GM21360 (cell line): Measurements from ENCODE around the gene RPTN.

Experiments used
- ATAC-seq: cut with Tn5 transposase; IDR thresholded peaks from one replicate; pipeline ENCODE4 v1.9.1; 2021; ENCODE audit warnings: mild to moderate bottlenecking, moderate library complexity; ENCODE audit not compliant: unreplicated experiment

Gene RPTN, protein sequence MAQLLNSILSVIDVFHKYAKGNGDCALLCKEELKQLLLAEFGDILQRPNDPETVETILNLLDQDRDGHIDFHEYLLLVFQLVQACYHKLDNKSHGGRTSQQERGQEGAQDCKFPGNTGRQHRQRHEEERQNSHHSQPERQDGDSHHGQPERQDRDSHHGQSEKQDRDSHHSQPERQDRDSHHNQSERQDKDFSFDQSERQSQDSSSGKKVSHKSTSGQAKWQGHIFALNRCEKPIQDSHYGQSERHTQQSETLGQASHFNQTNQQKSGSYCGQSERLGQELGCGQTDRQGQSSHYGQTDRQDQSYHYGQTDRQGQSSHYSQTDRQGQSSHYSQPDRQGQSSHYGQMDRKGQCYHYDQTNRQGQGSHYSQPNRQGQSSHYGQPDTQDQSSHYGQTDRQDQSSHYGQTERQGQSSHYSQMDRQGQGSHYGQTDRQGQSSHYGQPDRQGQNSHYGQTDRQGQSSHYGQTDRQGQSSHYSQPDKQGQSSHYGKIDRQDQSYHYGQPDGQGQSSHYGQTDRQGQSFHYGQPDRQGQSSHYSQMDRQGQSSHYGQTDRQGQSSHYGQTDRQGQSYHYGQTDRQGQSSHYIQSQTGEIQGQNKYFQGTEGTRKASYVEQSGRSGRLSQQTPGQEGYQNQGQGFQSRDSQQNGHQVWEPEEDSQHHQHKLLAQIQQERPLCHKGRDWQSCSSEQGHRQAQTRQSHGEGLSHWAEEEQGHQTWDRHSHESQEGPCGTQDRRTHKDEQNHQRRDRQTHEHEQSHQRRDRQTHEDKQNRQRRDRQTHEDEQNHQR

DNA sequence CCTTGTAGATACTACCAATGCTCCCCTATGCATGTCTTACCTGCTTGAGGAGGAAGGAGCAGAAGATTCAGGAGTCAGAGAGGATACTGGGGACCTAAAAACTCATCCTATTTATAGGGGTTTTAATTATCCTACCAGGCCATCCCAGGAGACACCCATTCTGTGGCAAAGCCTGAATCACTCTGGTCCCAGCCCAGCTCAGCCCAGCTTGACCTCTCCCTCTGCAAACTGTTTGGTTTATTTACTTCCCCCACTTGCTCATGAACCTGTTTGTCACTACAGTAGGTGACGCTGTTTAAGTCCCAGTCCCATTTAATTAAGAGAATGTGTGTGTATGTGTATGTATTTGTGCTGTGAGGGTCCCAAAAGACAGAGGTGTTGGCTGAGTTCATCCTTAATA, at the start of gene RPTN:
Gene RPTN, minus strand, starts transcription at position 85 of the 400 bp plus-strand sequence. CDS start 1,339 bp downstream, outside the sequence.
- no peak for ATAC-seq

DNA sequence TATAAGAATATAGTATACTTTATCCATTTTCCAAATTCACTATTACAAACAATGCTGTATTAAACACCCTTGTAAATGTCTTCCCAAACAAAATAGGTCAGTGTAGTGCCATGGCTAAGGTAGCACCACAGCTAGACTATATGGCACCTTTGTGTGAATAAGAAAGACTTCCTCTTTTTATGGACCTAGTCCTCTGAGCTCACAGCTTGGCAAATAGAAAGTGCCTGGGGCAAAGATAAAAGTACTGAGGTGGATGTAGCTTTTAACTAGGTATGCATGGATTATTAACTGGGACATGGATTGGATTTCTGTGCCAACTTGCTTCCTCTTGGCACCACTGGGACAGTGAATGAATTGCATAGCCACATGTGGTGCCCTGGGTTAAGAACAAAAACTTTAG, 40.0 kb upstream of the RPTN start:
- no peak for ATAC-seq

- ATAC-seq, result no peak
Measured at GRCh38 chr1:152197361-152197941, 38.4 kb upstream of the RPTN start.

DNA sequence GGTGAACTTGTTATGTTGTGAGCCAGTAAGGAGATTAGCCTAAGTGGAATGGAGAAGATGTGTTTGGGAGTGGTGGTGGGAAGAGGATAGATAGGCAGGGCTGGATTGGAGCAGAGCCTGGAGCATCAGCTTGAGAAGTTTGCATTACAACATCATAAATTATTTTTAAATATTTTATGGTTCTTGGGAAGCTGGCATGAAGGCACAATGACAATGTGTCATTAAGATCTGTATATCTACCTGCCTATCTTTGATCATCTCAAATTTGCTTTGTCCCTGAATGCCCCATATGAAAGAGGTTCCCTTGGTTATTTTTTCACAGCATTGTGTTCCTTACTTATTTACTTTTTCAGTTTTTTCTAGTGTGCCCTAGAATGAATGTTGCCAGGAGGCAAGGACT, 32.7 kb upstream of the RPTN start:
- ATAC-seq, result no peak

GRCh38 chr1:152191260-152191659, 32.2 kb upstream of the RPTN start:
- no peak for ATAC-seq

DNA sequence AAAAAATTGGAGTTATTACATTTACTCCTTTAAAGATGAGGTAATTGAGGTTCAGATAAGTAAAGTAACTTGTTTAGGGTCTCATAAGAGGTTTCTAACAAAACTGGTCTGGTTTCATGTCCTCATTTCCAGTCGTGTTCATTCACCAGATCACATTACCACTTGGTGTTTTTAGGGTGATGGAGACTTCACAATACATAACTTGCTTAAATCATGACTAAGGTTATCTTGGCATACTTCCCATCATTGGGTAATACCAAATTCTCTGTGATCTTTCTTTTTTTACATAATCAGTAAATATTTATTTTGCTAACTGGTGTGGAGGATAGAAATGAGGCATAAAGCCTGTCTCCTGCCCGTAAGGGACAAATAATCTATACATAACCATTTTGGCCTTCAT, 31.6 kb upstream of the RPTN start:
- ATAC-seq, result no peak

DNA sequence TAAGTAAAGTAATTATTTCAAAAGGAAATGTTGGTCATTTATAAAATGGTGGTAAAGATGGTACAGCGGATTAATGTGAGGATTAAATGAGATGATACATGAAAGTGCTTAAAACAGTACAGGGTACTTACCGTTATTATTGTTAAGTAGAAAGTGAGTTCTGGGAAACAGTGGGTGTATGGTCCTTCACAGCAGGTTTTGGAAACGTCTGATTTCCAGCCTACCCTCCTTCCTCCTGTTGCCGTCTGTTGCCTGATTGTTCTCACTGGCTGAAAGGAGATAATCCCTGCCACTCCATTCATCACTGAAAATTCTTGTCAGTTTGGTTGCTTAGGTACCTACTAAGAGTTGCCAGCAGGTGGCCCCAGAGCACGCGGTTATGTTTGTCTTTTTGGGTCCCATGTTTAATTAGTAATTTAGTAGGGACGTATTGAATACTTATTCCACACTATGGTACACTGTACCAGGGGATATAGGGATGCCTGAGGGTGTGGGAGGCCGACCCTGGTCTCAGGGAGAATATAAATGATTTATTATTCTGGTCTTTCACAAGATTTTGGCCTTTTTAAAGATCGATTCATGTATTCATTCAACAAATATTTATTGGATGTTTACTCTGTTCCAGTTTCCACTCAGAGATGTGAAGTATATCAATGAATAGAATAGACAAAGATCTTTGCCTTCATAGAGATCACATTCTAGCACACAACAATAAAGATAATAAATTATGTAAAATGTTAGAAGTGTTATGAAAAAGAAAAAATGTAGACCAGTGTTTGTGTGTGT, 30.8 kb upstream of the RPTN start:
- no peak for ATAC-seq

GRCh38 chr1:152188673-152189591, 29.9 kb upstream of the RPTN start:
- no peak for ATAC-seq

DNA sequence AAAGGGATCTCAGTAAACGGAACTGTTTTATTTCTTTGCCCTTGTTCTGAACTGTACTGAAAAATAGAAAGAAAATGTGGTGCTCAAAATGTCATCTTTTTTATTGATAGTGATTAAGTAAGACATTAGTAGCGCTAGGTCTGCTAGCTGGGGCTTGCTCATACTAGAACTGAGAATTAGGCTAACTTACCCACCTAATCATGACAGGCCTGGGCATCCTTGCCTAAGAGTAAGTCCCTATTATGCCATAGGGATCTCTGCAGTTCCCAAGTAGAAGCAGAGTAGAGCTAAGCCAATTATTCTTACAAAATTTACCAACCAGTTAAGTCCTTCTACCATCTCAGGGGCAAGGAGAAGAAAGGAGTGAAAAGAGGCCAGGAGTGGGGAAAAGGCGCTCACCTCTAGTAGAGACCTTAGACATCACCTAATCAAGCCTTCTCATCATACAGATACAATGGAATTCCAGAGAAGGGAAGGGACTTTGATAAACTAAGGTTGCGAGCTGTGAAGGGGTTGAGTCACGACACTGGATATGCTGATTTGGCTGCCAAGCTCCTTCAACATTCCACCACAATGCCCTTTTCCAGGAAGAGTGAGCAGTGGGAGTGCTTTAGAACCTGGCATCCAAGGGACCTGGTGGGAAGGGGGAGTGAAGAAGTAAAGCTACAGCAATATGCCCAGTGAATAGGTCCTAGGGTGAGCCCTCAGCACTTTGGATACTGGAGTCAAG, 27.7 kb upstream of the RPTN start:
- ATAC-seq, result no peak

DNA sequence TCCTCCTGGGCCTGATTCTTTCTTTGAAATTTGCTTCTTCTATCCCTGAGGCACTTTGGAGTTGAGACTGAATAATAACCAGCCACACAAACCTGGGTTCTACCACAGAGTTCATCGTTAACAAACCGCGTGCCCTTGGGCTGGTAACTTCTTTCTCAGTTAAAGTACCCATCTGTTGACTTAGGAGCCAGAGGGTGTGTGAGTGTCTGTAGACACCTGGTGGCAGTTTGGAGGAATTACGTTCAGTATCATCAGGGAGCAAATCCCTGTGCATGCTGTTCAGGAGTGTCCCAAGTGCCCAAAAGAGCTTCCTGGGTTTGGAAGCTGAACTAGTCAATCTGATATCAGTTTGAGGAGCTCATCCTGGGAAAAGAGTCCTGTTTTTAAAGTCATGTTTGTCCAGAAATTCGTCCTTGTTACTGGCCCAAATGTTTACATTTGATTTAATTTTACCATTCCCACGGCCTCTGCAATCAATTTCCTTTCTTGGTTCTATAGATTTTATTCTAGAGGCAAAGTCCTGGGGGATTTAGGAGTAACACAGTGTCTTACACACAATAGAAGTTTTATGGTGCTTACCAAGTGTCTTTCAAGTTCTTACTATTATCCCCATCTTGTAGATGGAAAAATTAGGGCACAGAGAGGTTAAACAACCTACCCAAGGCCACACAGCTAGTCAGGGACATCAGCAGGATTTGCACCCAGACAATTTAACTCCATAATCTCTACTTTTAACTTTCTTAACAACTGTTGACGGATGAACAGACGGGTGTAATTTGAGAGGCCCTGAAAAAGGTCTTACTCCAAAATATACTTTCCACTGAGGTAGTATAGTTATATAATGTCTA, 26.7 kb upstream of the RPTN start:
- ATAC-seq, result no peak

GRCh38 chr1:152182944-152183361, 23.9 kb upstream of the RPTN start:
- no peak for ATAC-seq

DNA sequence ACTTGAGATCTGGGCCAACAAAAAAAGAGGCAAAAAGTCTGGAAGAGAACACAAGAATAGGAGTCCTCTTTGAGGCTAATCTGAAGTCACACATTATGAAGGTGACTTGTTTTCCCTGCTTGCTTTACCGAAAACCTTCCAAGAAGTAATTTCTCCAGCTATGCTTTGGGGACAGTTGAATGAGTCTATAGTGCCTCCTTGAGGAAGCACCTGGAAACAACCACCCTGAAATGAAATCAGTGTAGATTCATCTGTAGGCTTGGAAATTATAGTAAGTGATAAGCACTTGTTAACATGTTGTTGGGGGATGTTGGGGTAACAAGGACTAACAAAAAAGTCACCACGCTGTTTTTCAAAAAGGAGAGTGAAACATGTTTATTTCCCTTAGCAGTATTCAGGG, 23.4 kb upstream of the RPTN start:
- ATAC-seq, result no peak

- no peak for ATAC-seq
Measured at GRCh38 chr1:152179566-152179965, 20.5 kb upstream of the RPTN start.

DNA sequence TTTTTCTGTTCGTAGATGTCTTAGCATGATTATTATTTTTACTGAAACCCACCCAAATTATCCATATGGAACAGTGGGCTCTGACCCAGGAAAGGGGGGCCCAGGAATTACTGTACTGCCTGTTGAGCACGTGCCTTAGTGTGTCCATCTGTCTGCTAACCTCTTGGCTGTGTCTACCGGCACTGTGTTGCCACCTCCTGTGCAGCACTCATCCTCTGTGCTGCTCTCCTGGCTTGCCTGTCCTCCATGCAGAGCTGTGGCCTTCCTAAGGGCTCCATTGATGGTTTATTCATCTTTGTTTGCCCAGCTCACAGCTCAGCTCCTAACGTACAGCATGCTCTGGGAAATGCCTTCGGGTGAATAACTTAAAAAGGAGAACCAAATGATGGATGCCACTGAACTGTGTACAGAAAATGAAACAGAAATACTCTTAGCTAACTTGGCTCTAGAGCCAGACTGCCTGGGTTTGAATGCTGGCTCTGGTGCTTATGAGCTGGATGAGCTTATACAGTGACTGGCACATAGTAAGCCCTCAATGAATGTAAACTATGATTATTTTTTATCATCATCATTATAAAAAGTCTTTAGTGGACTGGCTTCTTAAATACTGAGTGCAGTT, 11.4 kb upstream of the RPTN start:
- no peak for ATAC-seq

GRCh38 chr1:152169366-152170025, 10.5 kb upstream of the RPTN start:
- ATAC-seq, result no peak

DNA sequence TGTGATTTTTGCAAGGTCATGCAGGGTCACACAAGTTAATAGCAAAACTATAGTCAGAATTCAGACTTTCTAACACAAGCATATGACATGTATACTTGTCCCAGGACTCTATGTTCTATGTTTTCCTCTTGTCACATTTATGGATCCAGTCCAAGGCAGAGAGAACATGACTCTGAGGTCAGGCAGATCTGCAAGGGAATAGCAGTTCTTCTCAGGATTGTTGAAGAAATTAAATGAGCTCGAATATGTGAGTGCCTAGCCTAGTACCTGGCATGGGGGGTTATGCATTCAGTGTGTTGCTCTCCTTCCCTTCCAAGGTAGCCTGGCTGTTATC, 9.5 kb upstream of the RPTN start:
- no peak for ATAC-seq

GRCh38 chr1:152167835-152168534, 9.0 kb upstream of the RPTN start:
- no peak for ATAC-seq
